Skeletal muscle tissue (tissue), 4 donors: Measurements from ENCODE around the gene PIK3R3. TPM values are rescaled to one million over a fixed set of nuclear protein-coding genes. Genes with fewer than 3 reads are reported as not detected.
"Not testable (repeated sequence)": the region's sequence is repeated elsewhere in the genome, so short reads cannot be mapped to it uniquely, and the experiment has no call there.

Experiments used
- H3K27ac ChIP-seq: one replicate; pipeline ENCODE4 v1.7.0; 2013; ENCODE audit warnings: mild to moderate bottlenecking, low read depth, low read length, inconsistent platforms
- H3K27me3 ChIP-seq, 3 donors: one replicate each; pipeline ENCODE4 v1.7.0; 2013; ENCODE audit warnings: low read length in 3 of 3; ENCODE audit not compliant: control insufficient read depth in 3 of 3, insufficient read depth in 3 of 3
- H3K36me3 ChIP-seq, 3 donors: one replicate each; pipeline ENCODE4 v1.7.0; 2013; ENCODE audit warnings: low read length in 3 of 3; ENCODE audit not compliant: control insufficient read depth in 3 of 3, insufficient read depth in 3 of 3
- H3K4me1 ChIP-seq, 3 donors: one replicate each; pipeline ENCODE4 v1.7.0; 2013; ENCODE audit warnings: low read length in 3 of 3, mild to moderate bottlenecking in 3 of 3; ENCODE audit not compliant: control insufficient read depth in 3 of 3, insufficient read depth in 3 of 3
- H3K4me3 ChIP-seq, 3 donors: one replicate each; pipeline ENCODE4 v1.7.0; 2013; ENCODE audit warnings: low read length in 3 of 3
- H3K9ac ChIP-seq, 3 donors: one replicate each; pipeline ENCODE4 v1.7.0; 2013; ENCODE audit warnings: low read length in 3 of 3, mild to moderate bottlenecking in 3 of 3, moderate library complexity in 2 of 3, low read depth in 1 of 3
- H3K9me3 ChIP-seq, 3 donors: one replicate each; pipeline ENCODE4 v1.7.0; 2013; ENCODE audit warnings: low read length in 3 of 3; ENCODE audit not compliant: control insufficient read depth in 3 of 3
- total RNA-seq: library from RNA; depleted of rRNA; stranded (reverse); fragments of >200 nt; gene quantifications from one replicate; pipeline ENCODE4 v1.2.3, GENCODE V29; 2014
- donor health status: Osteomylitis.

PIK3R3 gene
- total RNA-seq, 1 donor from 2014 or later, result 13.0 TPM

DNA sequence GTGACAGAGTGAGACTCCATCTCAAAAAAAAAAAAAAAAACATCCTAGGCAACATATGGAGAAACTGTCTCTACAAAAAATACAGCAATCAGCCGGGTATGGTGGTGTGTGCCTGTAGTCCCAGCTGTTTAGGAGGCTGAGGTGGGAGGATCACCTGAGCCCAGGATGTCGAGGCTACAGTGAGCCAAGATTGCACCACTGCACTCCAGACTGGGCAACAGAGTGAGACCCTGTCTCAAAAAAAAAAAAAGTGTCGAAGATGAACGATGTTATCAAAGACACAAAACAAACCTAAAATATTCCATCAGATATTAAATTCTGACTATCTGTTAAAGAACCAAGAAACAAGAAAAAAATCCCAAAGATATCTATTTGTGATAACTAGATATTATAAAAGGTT lies 38.6 kb downstream of the PIK3R3 start:
- not testable (repeated sequence) for H3K27ac ChIP-seq, H3K4me1 ChIP-seq, H3K9ac ChIP-seq, H3K36me3 ChIP-seq, H3K4me3 ChIP-seq, H3K27me3 ChIP-seq, H3K9me3 ChIP-seq

DNA sequence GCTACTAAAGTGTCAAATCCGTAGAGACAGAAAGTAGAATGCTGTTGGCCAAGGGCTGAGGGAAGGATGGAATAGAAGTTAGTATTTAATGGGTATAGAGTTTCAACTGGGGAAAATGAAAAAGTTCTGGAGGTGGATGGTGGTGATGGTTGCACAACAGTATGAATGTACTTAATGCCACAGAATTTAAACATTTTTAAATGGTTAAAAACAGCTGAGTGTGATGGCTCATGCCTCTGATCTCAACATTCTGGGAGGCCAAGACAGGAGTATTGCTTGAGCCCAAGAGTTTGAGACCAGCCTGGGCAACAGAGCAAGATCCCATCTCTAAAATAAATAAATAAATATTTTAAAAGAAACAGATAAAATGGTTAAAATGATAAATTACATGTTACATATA lies 44.5 kb downstream of the PIK3R3 start:
- H3K4me1 ChIP-seq, result peaks cover 0 to 5% (median 3%) of the 10 kb centered on the region in 3 donors
- H3K9me3 ChIP-seq, result no peaks in the 10 kb centered on the region
- H3K9ac ChIP-seq, result no peak overlapping the region
- no peaks in the 10 kb centered on the region for H3K27me3 ChIP-seq
- H3K4me3 ChIP-seq, result no peak overlapping the region
- H3K36me3 ChIP-seq, result no peaks in the 10 kb centered on the region
- no peak overlapping the region for H3K27ac ChIP-seq

DNA sequence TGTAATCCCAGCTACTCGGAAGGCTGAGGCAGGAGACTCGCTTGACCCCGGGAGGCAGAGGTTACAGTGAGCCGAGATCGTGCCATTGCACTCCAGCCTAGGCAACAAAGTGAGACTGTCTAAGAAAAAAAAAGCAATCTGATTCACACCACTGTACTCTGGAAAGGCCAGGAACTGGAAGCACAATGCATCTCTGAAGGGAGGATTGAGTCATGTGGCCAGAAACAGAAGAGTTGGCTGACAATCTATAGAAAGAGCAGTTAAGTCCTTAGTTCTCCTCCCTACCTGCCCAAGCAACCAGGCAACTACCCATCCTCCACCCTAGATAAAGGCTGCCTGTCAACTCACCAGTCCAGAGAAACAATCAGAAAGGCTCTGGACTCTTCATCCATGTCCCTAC lies 45.9 kb downstream of the PIK3R3 start:
- Histone ChIP-seq H3K9me3 (no peaks in the 10 kb centered on the region), H3K27ac (no peak overlapping the region), H3K9ac (no peak overlapping the region), H3K4me1 (peaks cover 0 to 5% (median 3%) of the 10 kb centered on the region in 3 donors), H3K36me3 (no peaks in the 10 kb centered on the region), H3K4me3 (no peak overlapping the region), H3K27me3 (no peaks in the 10 kb centered on the region)

DNA sequence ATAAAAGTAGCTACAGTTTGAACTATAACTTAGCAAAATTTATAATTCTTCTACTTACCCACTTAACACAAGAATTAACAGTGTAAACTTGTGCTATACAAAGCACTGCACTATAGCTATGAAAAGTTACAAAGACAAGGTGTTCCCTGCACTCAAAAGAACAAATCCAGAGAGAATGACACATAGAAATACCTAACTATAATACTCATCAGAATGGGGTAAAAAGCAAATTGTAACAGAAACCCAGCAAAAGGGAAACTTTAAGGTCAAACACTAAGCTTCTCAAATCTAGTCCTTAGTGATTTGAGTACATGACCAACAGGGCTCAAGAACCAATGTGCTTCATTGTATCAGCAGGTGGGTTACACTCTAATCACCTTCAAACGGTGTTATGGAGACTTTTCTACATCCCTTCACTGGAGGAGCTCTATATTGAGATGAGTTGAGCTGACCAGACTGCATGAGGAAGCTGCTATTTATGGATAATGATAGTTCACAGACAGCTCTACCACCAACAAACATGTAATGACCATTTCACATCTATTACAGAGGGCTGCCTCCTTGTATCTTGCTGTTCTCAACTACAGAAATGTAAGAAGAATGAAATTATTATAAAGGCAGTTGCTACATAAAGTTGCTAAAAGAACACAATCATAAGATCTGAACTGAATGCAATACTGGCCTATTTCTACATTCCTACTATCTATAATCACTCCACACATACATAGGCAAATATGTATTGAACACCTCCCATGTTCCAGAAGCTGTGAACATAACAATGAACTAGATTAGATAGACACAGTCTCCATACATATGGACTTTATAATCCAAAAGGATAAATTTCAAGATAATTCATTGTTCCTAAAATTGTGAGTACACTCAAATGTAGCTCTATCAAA lies 47.6 kb downstream of the PIK3R3 start:
- no peak overlapping the region for H3K4me3 ChIP-seq
- no peak overlapping the region for H3K27ac ChIP-seq
- H3K4me1 ChIP-seq, result peaks cover 0 to 5% (median 3%) of the 10 kb centered on the region in 3 donors
- H3K9me3 ChIP-seq, result no peaks in the 10 kb centered on the region
- no peaks in the 10 kb centered on the region for H3K27me3 ChIP-seq
- H3K36me3 ChIP-seq, result no peaks in the 10 kb centered on the region
- H3K9ac ChIP-seq, result no peak overlapping the region

DNA sequence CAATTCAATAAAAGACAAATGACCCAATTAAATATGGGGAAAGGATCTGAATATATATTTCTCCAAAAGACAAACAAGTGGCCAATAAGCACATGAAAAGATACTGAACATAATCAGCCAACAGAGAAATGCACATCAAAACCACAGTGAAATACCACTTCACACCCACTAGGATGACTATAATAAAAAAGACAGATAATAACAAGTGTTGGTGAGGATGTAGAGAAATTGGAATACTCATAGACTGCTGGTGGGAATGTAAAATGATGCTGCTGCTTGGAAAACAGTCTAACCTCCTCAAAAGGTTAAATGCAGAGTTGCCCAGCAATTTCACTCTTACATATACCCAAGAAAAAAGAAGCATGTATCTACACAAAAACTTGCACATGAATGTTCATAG lies 48.9 kb downstream of the PIK3R3 start:
- Histone ChIP-seq H3K4me1 (peaks cover 0 to 5% (median 3%) of the 10 kb centered on the region in 3 donors), H3K27me3 (no peaks in the 10 kb centered on the region), H3K4me3 (no peak overlapping the region), H3K9ac (no peak overlapping the region), H3K36me3 (no peaks in the 10 kb centered on the region), H3K9me3 (no peaks in the 10 kb centered on the region), H3K27ac (no peak overlapping the region)

DNA sequence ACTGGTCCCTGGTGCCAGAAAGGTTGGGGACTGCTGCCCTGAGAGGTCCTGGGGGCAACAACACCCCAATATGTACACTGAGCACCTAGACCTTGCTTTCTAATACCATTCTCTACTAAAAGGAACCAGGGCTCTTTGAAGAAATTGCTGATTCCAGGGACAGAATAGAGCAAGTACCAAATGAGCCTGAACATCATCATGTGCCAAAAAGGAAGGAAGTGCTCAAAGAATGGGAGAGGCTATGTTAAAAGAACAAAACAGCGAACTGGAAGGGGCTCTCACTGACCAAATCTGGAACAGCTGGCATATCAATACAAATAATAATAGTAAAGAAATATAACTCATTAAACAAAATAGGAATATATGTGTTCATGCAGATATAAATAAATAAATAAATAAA lies 50.8 kb downstream of the PIK3R3 start:
- H3K36me3 ChIP-seq, result no peaks in the 10 kb centered on the region
- H3K27me3 ChIP-seq, result no peaks in the 10 kb centered on the region
- H3K4me1 ChIP-seq, result peaks cover 0 to 5% (median under 1%) of the 10 kb centered on the region in 3 donors
- H3K9ac ChIP-seq, result no peak overlapping the region
- no peaks in the 10 kb centered on the region for H3K9me3 ChIP-seq
- peak overlapping the region in 1 of 3 donors; percentile 8 for H3K4me3 ChIP-seq
- H3K27ac ChIP-seq, result no peak overlapping the region

DNA sequence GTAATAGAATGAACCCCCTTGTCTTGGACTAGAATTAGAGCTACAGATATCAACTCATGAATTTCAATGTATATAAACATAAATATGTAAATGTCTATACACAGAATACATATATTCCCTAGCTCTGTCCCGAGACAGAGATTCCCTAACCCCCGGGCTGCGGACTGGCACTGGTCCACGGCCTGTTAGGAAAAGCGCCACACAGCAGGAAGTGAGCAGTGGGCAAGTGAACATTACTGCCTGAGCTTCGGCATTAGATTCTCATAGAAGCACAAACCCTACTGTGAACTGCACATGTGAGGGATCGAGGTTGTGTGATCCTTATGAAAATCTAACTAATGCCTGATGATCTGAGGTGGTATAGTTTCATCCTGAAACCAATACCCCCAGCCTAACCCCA lies 51.2 kb downstream of the PIK3R3 start:
- Histone ChIP-seq H3K27me3 (no peaks in the 10 kb centered on the region), H3K36me3 (no peaks in the 10 kb centered on the region), H3K4me1 (peaks cover 0 to 5% (median 0%) of the 10 kb centered on the region in 3 donors), H3K9ac (no peak overlapping the region), H3K4me3 (peak overlapping the region in 1 of 3 donors; percentile 8), H3K27ac (no peak overlapping the region), H3K9me3 (no peaks in the 10 kb centered on the region)

DNA sequence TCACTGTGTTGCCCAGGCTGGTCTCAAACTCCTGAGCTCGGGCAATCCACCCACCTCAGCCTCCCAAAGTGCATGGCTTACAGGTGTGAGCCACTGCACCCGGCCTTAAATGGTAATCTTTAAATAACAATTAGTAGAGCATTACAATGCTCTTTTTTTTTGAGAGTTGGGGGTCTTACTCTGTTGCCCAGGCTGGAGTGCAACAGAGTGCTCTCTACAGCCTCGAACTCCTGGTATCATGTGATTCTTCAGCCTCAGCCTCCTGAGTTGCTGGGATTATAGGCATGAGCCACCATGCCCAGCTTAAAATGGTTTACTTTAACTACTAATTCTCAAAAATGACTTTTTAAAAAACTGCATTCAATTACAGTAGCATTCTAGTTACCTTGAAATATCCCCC lies 52.2 kb downstream of the PIK3R3 start:
- no peak overlapping the region for H3K9ac ChIP-seq
- H3K9me3 ChIP-seq, result no peaks in the 10 kb centered on the region
- no peaks in the 10 kb centered on the region for H3K27me3 ChIP-seq
- peaks cover 0 to 5% (median 0%) of the 10 kb centered on the region in 3 donors for H3K4me1 ChIP-seq
- H3K4me3 ChIP-seq, result no peak overlapping the region
- no peak overlapping the region for H3K27ac ChIP-seq
- no peaks in the 10 kb centered on the region for H3K36me3 ChIP-seq

DNA sequence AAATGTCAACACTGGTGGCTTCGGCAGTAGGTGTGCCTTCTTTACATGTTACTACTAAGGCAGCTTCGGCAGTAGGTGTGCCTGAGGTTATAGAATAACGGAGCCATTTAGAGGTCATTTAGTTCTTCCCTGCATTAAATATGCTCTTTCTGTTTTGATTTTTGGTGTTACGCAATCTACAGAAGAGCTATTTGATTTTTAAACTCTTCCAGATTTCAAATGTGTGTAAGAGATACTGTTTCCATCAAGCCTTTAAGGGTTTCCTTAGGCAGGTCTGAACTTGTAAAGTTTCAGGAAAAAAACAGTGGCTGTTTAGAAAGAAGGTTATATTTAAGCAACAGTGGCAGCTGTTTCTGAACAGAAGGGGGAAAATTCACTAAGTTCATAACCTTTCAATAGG lies 54.8 kb downstream of the PIK3R3 start:
- Histone ChIP-seq H3K4me3 (no peak overlapping the region), H3K4me1 (no peaks in the 10 kb centered on the region), H3K27ac (no peak overlapping the region), H3K9me3 (no peaks in the 10 kb centered on the region), H3K9ac (no peak overlapping the region), H3K36me3 (peaks cover 0 to 4% (median 0%) of the 10 kb centered on the region in 3 donors), H3K27me3 (no peaks in the 10 kb centered on the region)

DNA sequence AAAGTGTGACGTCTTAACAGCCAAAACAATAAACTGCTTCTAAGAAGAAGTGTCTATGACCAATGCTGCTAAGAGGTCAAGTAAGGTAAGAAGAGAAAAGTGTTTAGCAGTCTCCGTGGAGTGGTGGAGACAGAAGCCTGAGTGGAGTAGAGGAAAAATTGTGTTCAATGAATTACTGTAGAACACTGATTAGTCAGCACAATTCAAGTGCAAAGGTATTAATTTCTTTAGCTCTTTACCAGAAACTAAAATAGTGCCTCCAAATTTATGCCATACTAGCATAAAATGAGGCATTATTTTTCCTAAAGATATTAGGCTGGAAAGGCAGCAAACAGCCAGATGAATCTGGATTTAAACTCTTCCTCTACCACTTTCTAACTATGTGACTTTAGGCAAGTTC lies 56.1 kb downstream of the PIK3R3 start:
- H3K4me3 ChIP-seq, result no peak overlapping the region
- peaks cover 0 to 4% (median 0%) of the 10 kb centered on the region in 3 donors for H3K36me3 ChIP-seq
- H3K9ac ChIP-seq, result no peak overlapping the region
- H3K4me1 ChIP-seq, result no peaks in the 10 kb centered on the region
- no peaks in the 10 kb centered on the region for H3K27me3 ChIP-seq
- H3K9me3 ChIP-seq, result no peaks in the 10 kb centered on the region
- H3K27ac ChIP-seq, result no peak overlapping the region
